Lower leg skin (tissue), 4 donors: ENCODE data around the gene TEN1. TPM values are rescaled to one million over a fixed set of nuclear protein-coding genes. Genes with fewer than 3 reads are reported as not detected.
A peak's percentile ranks its signal among the peaks of the same experiment; 100 is the strongest.

ENCODE experiments used
- DNase-seq, 2 donors: peaks; one replicate each; pipeline ENCODE4 v3.0.0-alpha.2; 2019; ENCODE audit warnings: low spot score in 2 of 2
- H3K4me3 ChIP-seq: fragments of 200-600 bp; sonication (generic); 2 replicates; pipeline ENCODE4 v1.5.1; 2017; ENCODE audit warnings: mild to moderate bottlenecking, low read depth; ENCODE audit not compliant: poor library complexity, severe bottlenecking
- POLR2A ChIP-seq, 2 donors: fragments of 450-650 bp; IDR thresholded peaks; one replicate each; pipeline ENCODE4 v1.6.1; 2016 to 2017; ENCODE audit warnings: antibody characterized with exemption in 2 of 2, mild to moderate bottlenecking in 1 of 2, moderate library complexity in 1 of 2
- WGBS, 2 donors: methylation state at CpG; one replicate each; pipeline ENCODE4 v1.1.5; 2018; 5-methylcytosine and 5-hydroxymethylcytosine counted together
- intact Hi-C: fragments of 100-400 bp; cut with DNase I; formaldehyde crosslinking; loops from one replicate; pipeline ENCODE4 v1.15.0; 2023; ENCODE audit warnings: low total_unique reads
- total RNA-seq, 4 donors: library from RNA; depleted of rRNA; stranded (reverse); fragments of >200 nt; gene quantifications; one replicate each; pipeline ENCODE4 v1.1.0, GENCODE V29; 2016
- TF ChIP-seq, protein P1 (sequence below), 3 donors: fragments of 450-650 bp; IDR thresholded peaks; one replicate each; pipeline ENCODE4 v1.5.1; 2016; ENCODE audit warnings: antibody characterized with exemption in 3 of 3, mild to moderate bottlenecking in 3 of 3, moderate library complexity in 2 of 3

TEN1 gene
- total RNA-seq, 4 donors from 2014 or later = 43.7 to 57.9 (median 49.7) TPM

DNA sequence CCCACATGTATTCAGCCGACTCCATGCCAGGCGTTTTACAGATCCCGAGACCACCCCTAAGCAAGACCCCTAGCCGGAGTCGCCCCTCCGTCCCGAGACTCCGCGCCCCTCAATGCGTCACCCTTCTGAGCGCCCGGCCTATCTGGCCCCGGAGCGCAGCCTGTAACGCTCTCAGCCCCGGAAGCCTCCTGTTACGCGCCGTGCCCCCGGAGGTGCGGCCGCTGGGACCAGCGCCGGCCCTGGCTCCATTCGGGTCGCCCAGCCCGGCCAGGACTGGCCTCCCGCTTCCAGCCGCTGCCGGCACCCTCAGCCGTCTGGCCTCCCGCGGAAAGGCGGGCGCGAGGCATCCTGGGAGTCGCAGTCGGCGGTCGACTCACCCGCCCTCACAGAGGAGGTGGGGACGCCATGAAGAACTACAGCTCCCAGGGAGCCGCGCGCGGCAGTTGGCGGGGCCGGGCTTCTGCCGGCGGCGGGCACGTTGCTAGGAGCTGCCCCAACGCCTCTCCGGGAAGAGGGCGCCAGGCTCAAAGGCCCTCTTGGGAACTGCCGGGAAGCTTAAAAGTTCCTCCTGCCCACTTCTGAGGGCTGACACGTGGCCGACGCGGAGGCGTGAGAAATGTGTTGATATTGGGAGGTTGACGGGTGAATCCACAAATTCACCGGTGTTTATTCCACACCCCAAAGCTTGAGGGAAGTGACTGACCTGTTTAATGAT, 38.2 kb upstream of the TEN1 start, which contains the start of gene FBF1:
FBF1 (minus strand) TSS at position 316 of the 715 bp plus-strand sequence. CDS start 2,893 bp downstream, outside the sequence.
- TF ChIP-seq, protein P1, sequence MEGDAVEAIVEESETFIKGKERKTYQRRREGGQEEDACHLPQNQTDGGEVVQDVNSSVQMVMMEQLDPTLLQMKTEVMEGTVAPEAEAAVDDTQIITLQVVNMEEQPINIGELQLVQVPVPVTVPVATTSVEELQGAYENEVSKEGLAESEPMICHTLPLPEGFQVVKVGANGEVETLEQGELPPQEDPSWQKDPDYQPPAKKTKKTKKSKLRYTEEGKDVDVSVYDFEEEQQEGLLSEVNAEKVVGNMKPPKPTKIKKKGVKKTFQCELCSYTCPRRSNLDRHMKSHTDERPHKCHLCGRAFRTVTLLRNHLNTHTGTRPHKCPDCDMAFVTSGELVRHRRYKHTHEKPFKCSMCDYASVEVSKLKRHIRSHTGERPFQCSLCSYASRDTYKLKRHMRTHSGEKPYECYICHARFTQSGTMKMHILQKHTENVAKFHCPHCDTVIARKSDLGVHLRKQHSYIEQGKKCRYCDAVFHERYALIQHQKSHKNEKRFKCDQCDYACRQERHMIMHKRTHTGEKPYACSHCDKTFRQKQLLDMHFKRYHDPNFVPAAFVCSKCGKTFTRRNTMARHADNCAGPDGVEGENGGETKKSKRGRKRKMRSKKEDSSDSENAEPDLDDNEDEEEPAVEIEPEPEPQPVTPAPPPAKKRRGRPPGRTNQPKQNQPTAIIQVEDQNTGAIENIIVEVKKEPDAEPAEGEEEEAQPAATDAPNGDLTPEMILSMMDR (IDR thresholded peaks at IDR 0.05) = no peak
- no peak for TF ChIP-seq POLR2A (IDR thresholded peaks at IDR 0.05)
- H3K4me3 ChIP-seq = peak within 1 kb of the TSS; percentile 80
- DNase-seq = peak; percentile 88 to 98
- intact Hi-C loops = no loop called here
- 0% methylated on average over 49 to 51 of the region's 63 CpGs for WGBS, 2 donors

GRCh38 chr17:75941442-75941819, 37.6 kb upstream of the TEN1 start:
- DNase-seq = no peak
- no peak for TF ChIP-seq POLR2A (IDR thresholded peaks at IDR 0.05)
- TF ChIP-seq, protein P1 (IDR thresholded peaks at IDR 0.05) = no peak
- 40 to 41% methylated on average over 6 of the region's 6 CpGs for WGBS, 2 donors
- H3K4me3 ChIP-seq = no peak overlapping the region
- intact Hi-C loops = no loop called here

GRCh38 chr17:75942473-75942872, 36.6 kb upstream of the TEN1 start:
- 92 to 95% methylated on average over 4 of the region's 4 CpGs for WGBS, 2 donors
- TF ChIP-seq, protein P1 (IDR thresholded peaks at IDR 0.05) = no peak
- TF ChIP-seq POLR2A (IDR thresholded peaks at IDR 0.05) = no peak
- no peak overlapping the region for H3K4me3 ChIP-seq
- no peak for DNase-seq
- intact Hi-C loops = no loop called here

DNA sequence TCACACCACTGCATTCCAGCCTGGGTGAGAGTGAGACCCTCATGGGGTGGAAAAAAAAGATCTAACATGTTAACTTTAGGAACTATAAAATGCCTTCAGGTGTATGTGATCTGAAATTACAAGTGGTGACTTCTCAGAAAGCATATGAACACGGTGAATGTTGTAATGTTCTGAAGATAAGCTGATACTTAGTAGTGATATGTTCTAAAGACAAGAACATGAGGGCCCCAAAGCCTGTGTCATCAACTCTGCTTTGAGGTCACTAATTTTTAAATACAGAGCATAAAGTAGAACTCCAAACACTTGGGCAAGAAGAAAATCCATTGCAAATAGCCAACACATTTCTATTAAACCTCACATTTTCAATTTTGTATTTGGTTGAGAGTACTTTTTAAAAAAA, 35.5 kb upstream of the TEN1 start:
- WGBS, 2 donors = 72 to 77% methylated on average over 1 of the region's 1 CpG
- no peak overlapping the region for H3K4me3 ChIP-seq

DNA sequence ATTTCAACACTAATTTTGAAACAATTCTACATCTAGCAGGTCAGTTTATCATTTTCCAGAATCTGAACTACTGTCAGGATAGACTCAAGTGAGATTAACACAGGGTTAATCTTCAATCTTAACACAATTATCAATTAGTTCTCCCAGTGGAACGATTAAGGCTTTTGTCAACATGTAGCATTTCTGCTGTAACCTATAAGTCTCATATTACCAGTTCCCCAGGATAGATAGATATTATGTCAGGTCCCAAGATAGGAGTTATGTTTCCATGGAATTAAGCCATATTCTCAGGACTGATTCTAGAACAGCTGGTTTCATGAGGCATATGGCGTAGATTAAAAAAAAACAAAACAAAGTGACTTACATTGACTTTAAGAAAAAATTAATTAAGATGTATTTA, 33.8 kb upstream of the TEN1 start:
- intact Hi-C loops = no loop called here
- DNase-seq = no peak
- 65 to 67% methylated on average over 2 of the region's 2 CpGs for WGBS, 2 donors
- H3K4me3 ChIP-seq = no peak overlapping the region
- TF ChIP-seq, protein P1 (IDR thresholded peaks at IDR 0.05) = no peak
- TF ChIP-seq POLR2A (IDR thresholded peaks at IDR 0.05) = no peak

More for the DNA sequence above, 35.5 kb upstream of the TEN1 start:
- intact Hi-C loops = no loop called here
- no peak for DNase-seq
- no peak for TF ChIP-seq POLR2A (IDR thresholded peaks at IDR 0.05)
- TF ChIP-seq, protein P1 (IDR thresholded peaks at IDR 0.05) = no peak

GRCh38 chr17:75950421-75950820, 28.6 kb upstream of the TEN1 start:
- WGBS, 2 donors = 92 to 93% methylated on average over 6 of the region's 6 CpGs
- H3K4me3 ChIP-seq = no peak overlapping the region
- TF ChIP-seq, protein P1 (IDR thresholded peaks at IDR 0.05) = no peak
- no peak for TF ChIP-seq POLR2A (IDR thresholded peaks at IDR 0.05)
- intact Hi-C loops = no loop called here
- no peak for DNase-seq
